K562 (cell line): ENCODE measurements around the gene PRKRIP1. TPM values are rescaled to one million over a fixed set of nuclear protein-coding genes. Genes with fewer than 3 reads are reported as not detected.

Experiments used
- BACH1 ChIP-seq: fragments of 200-800 bp; sonication (Bioruptor generic); IDR thresholded peaks from 2 replicates; pipeline ENCODE4 v1.6.1; 2016; ENCODE audit warnings: missing genetic modification characterization, missing compliant biosample characterization
- CBFB ChIP-seq: sonication (generic); formaldehyde crosslinking; IDR thresholded peaks from 2 replicates; pipeline ENCODE4 v1.4.0; 2020; ENCODE audit warnings: mild to moderate bottlenecking, missing genetic modification reagents
- CREBBP ChIP-seq: IDR thresholded peaks from one replicate; pipeline ENCODE4 v1.6.1; 2012; ENCODE audit warnings: low read depth, mild to moderate bottlenecking, control low read depth, inconsistent platforms, low read length
- SAFB ChIP-seq: fragments of 200-400 bp; formaldehyde crosslinking; IDR thresholded peaks from 2 replicates; pipeline ENCODE4 v1.6.1; 2017; ENCODE audit warnings: low read depth, low read length, borderline replicate concordance
- ZNF212 ChIP-seq: fragments of 450-650 bp; formaldehyde crosslinking; IDR thresholded peaks from 2 replicates; pipeline ENCODE4 v1.4.0; 2020; ENCODE audit warnings: mild to moderate bottlenecking
- ZNF24 ChIP-seq: fragments of 450-650 bp; IDR thresholded peaks from 2 replicates; pipeline ENCODE4 v1.6.1; 2016
- polyA plus RNA-seq, 8 experiments: library from polyadenylated mRNA; depleted of rRNA in 4 of 8; stranded (reverse) in 5 of 8; unstranded in 3 of 8; fragments of >200 nt; fragmentation: Nextera tagmentation in 2 of 8; fragmentation: Illumina TruSeq in 1 of 8; extraction: Ambion mirVana in 2 of 8; extraction: Trizol in 1 of 8; gene quantifications; 2 replicates each; pipeline versions ENCODE4 v1.2.1 to v1.2.3, GENCODE V29; 2011 to 2014; ENCODE audit warnings: inconsistent platforms in 1 of 8, missing spikeins in 1 of 8
- total RNA-seq, 7 experiments: library from RNA; depleted of rRNA in 6 of 7; stranded (reverse); fragments of >200 nt in 6 of 7; fragmentation: Illumina TruSeq in 2 of 7; extraction: Trizol in 2 of 7; gene quantifications; 2 replicates each; pipeline versions ENCODE4 v1.2.1 to v1.2.3, GENCODE V29; 2011 to 2021; ENCODE audit warnings: low replicate concordance in 1 of 7
- TF ChIP-seq, protein P1 (sequence below): sonication (generic); formaldehyde crosslinking; IDR thresholded peaks from 2 replicates; pipeline ENCODE4 v1.8.0; 2023; ENCODE audit warnings: missing genetic modification reagents, mild to moderate bottlenecking, borderline replicate concordance
- TF ChIP-seq, protein P2 (sequence below): sonication (generic); formaldehyde crosslinking; IDR thresholded peaks from 2 replicates; pipeline ENCODE4 v1.8.0; 2022; ENCODE audit warnings: mild to moderate bottlenecking, missing genetic modification reagents
- TF ChIP-seq, protein P3 (sequence below): fragments of 450-650 bp; formaldehyde crosslinking; IDR thresholded peaks from 2 replicates; pipeline ENCODE4 v1.4.0; 2020; ENCODE audit warnings: mild to moderate bottlenecking, moderate library complexity

Gene PRKRIP1
- total and polyA plus RNA-seq, 9 of the 15 experiments (the other 6 are each of a cell fraction or from before 2014, with no cell fraction given) = 14.9 to 52.1 (median 19.8) TPM

- TF ChIP-seq, protein P1, sequence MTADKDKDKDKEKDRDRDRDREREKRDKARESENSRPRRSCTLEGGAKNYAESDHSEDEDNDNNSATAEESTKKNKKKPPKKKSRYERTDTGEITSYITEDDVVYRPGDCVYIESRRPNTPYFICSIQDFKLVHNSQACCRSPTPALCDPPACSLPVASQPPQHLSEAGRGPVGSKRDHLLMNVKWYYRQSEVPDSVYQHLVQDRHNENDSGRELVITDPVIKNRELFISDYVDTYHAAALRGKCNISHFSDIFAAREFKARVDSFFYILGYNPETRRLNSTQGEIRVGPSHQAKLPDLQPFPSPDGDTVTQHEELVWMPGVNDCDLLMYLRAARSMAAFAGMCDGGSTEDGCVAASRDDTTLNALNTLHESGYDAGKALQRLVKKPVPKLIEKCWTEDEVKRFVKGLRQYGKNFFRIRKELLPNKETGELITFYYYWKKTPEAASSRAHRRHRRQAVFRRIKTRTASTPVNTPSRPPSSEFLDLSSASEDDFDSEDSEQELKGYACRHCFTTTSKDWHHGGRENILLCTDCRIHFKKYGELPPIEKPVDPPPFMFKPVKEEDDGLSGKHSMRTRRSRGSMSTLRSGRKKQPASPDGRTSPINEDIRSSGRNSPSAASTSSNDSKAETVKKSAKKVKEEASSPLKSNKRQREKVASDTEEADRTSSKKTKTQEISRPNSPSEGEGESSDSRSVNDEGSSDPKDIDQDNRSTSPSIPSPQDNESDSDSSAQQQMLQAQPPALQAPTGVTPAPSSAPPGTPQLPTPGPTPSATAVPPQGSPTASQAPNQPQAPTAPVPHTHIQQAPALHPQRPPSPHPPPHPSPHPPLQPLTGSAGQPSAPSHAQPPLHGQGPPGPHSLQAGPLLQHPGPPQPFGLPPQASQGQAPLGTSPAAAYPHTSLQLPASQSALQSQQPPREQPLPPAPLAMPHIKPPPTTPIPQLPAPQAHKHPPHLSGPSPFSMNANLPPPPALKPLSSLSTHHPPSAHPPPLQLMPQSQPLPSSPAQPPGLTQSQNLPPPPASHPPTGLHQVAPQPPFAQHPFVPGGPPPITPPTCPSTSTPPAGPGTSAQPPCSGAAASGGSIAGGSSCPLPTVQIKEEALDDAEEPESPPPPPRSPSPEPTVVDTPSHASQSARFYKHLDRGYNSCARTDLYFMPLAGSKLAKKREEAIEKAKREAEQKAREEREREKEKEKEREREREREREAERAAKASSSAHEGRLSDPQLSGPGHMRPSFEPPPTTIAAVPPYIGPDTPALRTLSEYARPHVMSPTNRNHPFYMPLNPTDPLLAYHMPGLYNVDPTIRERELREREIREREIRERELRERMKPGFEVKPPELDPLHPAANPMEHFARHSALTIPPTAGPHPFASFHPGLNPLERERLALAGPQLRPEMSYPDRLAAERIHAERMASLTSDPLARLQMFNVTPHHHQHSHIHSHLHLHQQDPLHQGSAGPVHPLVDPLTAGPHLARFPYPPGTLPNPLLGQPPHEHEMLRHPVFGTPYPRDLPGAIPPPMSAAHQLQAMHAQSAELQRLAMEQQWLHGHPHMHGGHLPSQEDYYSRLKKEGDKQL (CRISPR knock-in tag) = 0 out of 2 replicates have a peak, but pooled peaks have one; percentile 37
- TF ChIP-seq SAFB (peak; percentile 97), CREBBP (no peak), BACH1 (tag) (no peak), ZNF212 (CRISPR knock-in tag) (no peak), CBFB (CRISPR knock-in tag) (peak; percentile 84), ZNF24 (0 out of 2 replicates have a peak, but pooled peaks have one; percentile 54)
- TF ChIP-seq, protein P2, sequence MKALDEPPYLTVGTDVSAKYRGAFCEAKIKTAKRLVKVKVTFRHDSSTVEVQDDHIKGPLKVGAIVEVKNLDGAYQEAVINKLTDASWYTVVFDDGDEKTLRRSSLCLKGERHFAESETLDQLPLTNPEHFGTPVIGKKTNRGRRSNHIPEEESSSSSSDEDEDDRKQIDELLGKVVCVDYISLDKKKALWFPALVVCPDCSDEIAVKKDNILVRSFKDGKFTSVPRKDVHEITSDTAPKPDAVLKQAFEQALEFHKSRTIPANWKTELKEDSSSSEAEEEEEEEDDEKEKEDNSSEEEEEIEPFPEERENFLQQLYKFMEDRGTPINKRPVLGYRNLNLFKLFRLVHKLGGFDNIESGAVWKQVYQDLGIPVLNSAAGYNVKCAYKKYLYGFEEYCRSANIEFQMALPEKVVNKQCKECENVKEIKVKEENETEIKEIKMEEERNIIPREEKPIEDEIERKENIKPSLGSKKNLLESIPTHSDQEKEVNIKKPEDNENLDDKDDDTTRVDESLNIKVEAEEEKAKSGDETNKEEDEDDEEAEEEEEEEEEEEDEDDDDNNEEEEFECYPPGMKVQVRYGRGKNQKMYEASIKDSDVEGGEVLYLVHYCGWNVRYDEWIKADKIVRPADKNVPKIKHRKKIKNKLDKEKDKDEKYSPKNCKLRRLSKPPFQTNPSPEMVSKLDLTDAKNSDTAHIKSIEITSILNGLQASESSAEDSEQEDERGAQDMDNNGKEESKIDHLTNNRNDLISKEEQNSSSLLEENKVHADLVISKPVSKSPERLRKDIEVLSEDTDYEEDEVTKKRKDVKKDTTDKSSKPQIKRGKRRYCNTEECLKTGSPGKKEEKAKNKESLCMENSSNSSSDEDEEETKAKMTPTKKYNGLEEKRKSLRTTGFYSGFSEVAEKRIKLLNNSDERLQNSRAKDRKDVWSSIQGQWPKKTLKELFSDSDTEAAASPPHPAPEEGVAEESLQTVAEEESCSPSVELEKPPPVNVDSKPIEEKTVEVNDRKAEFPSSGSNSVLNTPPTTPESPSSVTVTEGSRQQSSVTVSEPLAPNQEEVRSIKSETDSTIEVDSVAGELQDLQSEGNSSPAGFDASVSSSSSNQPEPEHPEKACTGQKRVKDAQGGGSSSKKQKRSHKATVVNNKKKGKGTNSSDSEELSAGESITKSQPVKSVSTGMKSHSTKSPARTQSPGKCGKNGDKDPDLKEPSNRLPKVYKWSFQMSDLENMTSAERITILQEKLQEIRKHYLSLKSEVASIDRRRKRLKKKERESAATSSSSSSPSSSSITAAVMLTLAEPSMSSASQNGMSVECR (CRISPR knock-in tag) = peak; percentile 95
- TF ChIP-seq, protein P3, sequence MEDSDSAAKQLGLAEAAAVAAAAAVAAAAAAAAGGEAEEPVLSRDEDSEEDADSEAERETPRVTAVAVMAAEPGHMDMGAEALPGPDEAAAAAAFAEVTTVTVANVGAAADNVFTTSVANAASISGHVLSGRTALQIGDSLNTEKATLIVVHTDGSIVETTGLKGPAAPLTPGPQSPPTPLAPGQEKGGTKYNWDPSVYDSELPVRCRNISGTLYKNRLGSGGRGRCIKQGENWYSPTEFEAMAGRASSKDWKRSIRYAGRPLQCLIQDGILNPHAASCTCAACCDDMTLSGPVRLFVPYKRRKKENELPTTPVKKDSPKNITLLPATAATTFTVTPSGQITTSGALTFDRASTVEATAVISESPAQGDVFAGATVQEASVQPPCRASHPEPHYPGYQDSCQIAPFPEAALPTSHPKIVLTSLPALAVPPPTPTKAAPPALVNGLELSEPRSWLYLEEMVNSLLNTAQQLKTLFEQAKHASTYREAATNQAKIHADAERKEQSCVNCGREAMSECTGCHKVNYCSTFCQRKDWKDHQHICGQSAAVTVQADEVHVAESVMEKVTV (CRISPR knock-in tag) = no peak
Observed at GRCh38 chr7:102464577-102465280, 68.6 kb downstream of the PRKRIP1 start, which contains the start of the genes ALKBH4 and LRWD1 (continued).
